NB4 (cell line): ENCODE measurements around the gene SPTBN4.

ENCODE experiments used
- POLR2A ChIP-seq: IDR thresholded peaks from 2 replicates; pipeline ENCODE4 v1.6.1; 2011; ENCODE audit warnings: mild to moderate bottlenecking; ENCODE audit not compliant: insufficient read length; ENCODE audit errors: extremely low read depth
- TF ChIP-seq, protein P1 (sequence below): IDR thresholded peaks from one replicate; pipeline ENCODE4 v1.5.1; 2012; ENCODE audit warnings: low read depth, low read length

DNA sequence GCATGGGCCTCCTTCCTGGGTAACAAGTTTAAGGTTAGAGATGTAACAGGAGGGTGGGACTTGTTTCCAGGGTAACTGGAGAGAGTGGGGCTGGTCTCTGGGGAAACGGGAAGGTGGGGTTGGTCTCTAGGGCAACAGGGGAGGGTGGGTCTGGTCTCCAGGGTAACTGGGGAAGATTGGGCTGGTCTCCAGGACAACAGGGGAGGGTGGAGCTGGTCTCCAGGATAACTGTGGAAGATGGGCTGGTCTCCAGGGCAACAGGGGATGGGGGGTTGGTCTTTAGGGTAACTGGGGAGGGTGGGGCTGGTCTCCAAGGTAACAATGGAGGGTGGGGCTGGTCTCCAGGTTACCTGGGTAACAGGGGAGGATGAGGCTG, 36.5 kb downstream of the SPTBN4 start:
- TF ChIP-seq, protein P1, sequence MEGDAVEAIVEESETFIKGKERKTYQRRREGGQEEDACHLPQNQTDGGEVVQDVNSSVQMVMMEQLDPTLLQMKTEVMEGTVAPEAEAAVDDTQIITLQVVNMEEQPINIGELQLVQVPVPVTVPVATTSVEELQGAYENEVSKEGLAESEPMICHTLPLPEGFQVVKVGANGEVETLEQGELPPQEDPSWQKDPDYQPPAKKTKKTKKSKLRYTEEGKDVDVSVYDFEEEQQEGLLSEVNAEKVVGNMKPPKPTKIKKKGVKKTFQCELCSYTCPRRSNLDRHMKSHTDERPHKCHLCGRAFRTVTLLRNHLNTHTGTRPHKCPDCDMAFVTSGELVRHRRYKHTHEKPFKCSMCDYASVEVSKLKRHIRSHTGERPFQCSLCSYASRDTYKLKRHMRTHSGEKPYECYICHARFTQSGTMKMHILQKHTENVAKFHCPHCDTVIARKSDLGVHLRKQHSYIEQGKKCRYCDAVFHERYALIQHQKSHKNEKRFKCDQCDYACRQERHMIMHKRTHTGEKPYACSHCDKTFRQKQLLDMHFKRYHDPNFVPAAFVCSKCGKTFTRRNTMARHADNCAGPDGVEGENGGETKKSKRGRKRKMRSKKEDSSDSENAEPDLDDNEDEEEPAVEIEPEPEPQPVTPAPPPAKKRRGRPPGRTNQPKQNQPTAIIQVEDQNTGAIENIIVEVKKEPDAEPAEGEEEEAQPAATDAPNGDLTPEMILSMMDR: no peak
- no peak for TF ChIP-seq POLR2A
